OCI-LY3 (cell line): ENCODE measurements around the gene CUL1.

Source experiments
- H2AFZ ChIP-seq: fragments of 200-600, 300-600 bp; shearing (Covaris generic); 2 replicates; pipeline ENCODE4 v1.6.0; 2014; ENCODE audit warnings: antibody characterized with exemption, low read depth, low read length
- H3K27ac ChIP-seq: fragments of 200-600, 300-600 bp; sonication (generic); 2 replicates; pipeline ENCODE4 v1.5.1; 2014; ENCODE audit warnings: mild to moderate bottlenecking, low read length, moderate library complexity, mixed read lengths
- H3K27me3 ChIP-seq: fragments of 200-600, 300-600 bp; sonication (generic); 2 replicates; pipeline ENCODE4 v1.6.1; 2014; ENCODE audit warnings: low read depth, low read length, mixed read lengths
- H3K36me3 ChIP-seq: fragments of 200-600, 300-600 bp; sonication (generic); replicated peaks from 2 replicates; pipeline ENCODE3; 2014; ENCODE audit warnings: low read depth, low read length, mixed read lengths
- H3K4me1 ChIP-seq: fragments of 300-600, 200-600 bp; sonication (generic); 2 replicates; pipeline ENCODE4 v1.6.1; 2014; ENCODE audit warnings: low read length, mixed read lengths
- H3K4me2 ChIP-seq: fragments of 200-600, 300-600 bp; sonication (generic); 2 replicates; pipeline ENCODE4 v1.6.1; 2014; ENCODE audit warnings: low read length, mixed read lengths
- H3K4me3 ChIP-seq: fragments of 300-600, 200-600 bp; sonication (generic); 2 replicates; pipeline ENCODE4 v1.5.1; 2014; ENCODE audit warnings: antibody characterized with exemption, mild to moderate bottlenecking, low read length, moderate library complexity
- H3K79me2 ChIP-seq: fragments of 300-600, 200-600 bp; shearing (Covaris generic); 2 replicates; pipeline ENCODE4 v1.6.1; 2014; ENCODE audit warnings: mild to moderate bottlenecking, low read length, mixed read lengths
- H3K9ac ChIP-seq: fragments of 300-600, 200-600 bp; shearing (Covaris generic); 2 replicates; pipeline ENCODE4 v1.6.0; 2014; ENCODE audit warnings: mild to moderate bottlenecking, low read length, moderate library complexity
- H3K9me3 ChIP-seq: fragments of 200-600, 300-600 bp; shearing (Covaris generic); 2 replicates; pipeline ENCODE4 v1.6.1; 2014; ENCODE audit warnings: low read length, mixed read lengths; ENCODE audit not compliant: insufficient read depth
- H4K20me1 ChIP-seq: fragments of 200-600, 300-600 bp; sonication (generic); 2 replicates; pipeline ENCODE4 v1.6.1; 2016; ENCODE audit warnings: low read length, mixed read lengths; ENCODE audit not compliant: insufficient read depth
- CTCF ChIP-seq: fragments of 200-600, 300-600 bp; sonication (generic); IDR thresholded peaks from 2 replicates; pipeline ENCODE4 v1.5.1; 2014; ENCODE audit warnings: antibody characterized with exemption, low read length, low read depth
- EZH2phosphoT487 ChIP-seq: fragments of 200-600 bp; shearing (Covaris generic); IDR thresholded peaks from 2 replicates; pipeline ENCODE4 v1.6.1; 2018; ENCODE audit warnings: antibody characterized with exemption, mixed run types, low read depth

The CUL1 gene

GRCh38 chr7:148796841-148797240 lies 98.1 kb downstream of the CUL1 start:
- Histone ChIP-seq H2AFZ (no peak overlapping the region), H3K4me2 (no peak overlapping the region), H4K20me1 (0 out of 2 replicates have a peak, but pooled peaks cover 4% of the 10 kb centered on the region), H3K9me3 (no peaks in the 10 kb centered on the region), H3K27ac (no peak overlapping the region), H3K27me3 (no peaks in the 10 kb centered on the region), H3K36me3 (peaks cover 73% of the 10 kb centered on the region), H3K4me1 (peaks cover 14% of the 10 kb centered on the region), H3K79me2 (no peaks in the 10 kb centered on the region), H3K9ac (no peak overlapping the region), H3K4me3 (no peak overlapping the region)
- TF ChIP-seq CTCF (no peak), EZH2phosphoT487 (no peak)

DNA sequence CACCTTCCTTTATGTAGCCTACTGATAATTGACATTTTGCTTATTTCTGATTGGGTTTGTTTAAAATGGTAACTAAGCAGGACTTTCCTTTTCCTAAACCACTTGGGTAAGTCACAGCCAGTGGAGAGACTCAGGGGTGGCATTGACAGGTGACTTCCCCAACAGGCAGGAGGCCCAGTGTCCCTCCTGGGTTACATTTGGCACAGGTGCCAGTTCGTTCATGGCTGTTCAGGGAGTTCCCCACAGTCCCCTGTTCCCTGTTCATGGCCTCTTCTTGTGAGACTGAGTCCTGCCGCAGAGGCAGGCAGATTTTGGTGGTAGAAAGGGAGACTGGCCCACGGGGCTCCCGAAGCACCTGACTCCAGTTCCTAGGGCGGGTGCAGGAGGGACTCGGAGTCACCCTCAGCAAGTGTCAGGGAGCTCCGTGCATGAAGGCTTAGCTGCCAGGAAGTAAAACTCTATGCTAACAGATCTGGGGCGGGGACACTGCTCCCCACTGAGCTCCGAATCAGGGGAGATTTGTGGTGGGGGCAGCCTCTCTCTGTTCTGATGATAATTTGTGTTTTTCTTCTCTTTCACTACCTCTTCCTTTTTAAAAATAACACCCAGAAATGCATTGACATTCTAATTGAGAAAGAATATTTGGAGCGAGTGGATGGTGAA lies 101.3 kb downstream of the CUL1 start:
- Histone ChIP-seq H3K4me1 (peaks cover 14% of the 10 kb centered on the region), H3K79me2 (no peaks in the 10 kb centered on the region), H2AFZ (no peak overlapping the region), H3K4me2 (peak overlapping the region; percentile 57), H3K36me3 (peaks cover 73% of the 10 kb centered on the region), H3K27ac (peak overlapping the region; percentile 61), H3K27me3 (no peaks in the 10 kb centered on the region), H3K9me3 (no peaks in the 10 kb centered on the region), H3K9ac (peak overlapping the region; percentile 22; the same call in 1 of the 2 replicates), H4K20me1 (peaks cover 5% of the 10 kb centered on the region; the same call in 1 of the 2 replicates), H3K4me3 (peak overlapping the region; percentile 37)
- TF ChIP-seq EZH2phosphoT487, result no peak
- TF ChIP-seq CTCF, result no peak

DNA sequence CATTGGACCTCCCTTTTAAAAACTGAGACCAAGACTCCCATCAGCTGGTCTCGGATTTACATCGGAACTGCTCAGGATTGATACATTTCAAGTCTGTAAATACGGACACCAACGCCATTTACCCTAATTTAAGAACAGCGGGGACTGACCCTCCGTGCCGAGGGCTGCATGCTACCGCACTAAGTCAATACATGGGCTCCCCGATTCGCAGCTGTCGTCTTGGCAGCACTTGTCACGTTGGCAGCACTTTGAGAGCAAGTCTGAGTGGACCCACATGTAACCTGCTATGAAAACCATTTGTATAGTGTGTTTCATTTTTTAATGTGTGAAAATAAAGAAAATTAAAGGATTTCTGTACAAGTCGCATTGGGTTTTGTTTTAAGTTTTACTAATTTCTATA lies 102.0 kb downstream of the CUL1 start:
- Histone ChIP-seq H3K27ac (peak overlapping the region; percentile 61), H3K4me1 (peaks cover 14% of the 10 kb centered on the region), H2AFZ (no peak overlapping the region), H3K4me2 (peak overlapping the region; percentile 57), H4K20me1 (peaks cover 6% of the 10 kb centered on the region; the same call in 1 of the 2 replicates), H3K79me2 (no peaks in the 10 kb centered on the region), H3K27me3 (no peaks in the 10 kb centered on the region), H3K9me3 (no peaks in the 10 kb centered on the region), H3K36me3 (peaks cover 76% of the 10 kb centered on the region), H3K9ac (no peak overlapping the region), H3K4me3 (no peak overlapping the region)
- TF ChIP-seq CTCF (no peak), EZH2phosphoT487 (no peak)

GRCh38 chr7:148802101-148802493 lies 103.4 kb downstream of the CUL1 start:
- Histone ChIP-seq H3K4me2 (no peak overlapping the region), H3K4me1 (peaks cover 14% of the 10 kb centered on the region), H3K27ac (no peak overlapping the region), H3K36me3 (peaks cover 81% of the 10 kb centered on the region), H3K79me2 (no peaks in the 10 kb centered on the region), H3K9ac (no peak overlapping the region), H2AFZ (no peak overlapping the region), H3K9me3 (no peaks in the 10 kb centered on the region), H3K27me3 (no peaks in the 10 kb centered on the region), H3K4me3 (no peak overlapping the region), H4K20me1 (peaks cover 6% of the 10 kb centered on the region; the same call in 1 of the 2 replicates)
- no peak for TF ChIP-seq EZH2phosphoT487
- no peak for TF ChIP-seq CTCF
